Measurements from ENCODE around the gene PAQR7.

DNA sequence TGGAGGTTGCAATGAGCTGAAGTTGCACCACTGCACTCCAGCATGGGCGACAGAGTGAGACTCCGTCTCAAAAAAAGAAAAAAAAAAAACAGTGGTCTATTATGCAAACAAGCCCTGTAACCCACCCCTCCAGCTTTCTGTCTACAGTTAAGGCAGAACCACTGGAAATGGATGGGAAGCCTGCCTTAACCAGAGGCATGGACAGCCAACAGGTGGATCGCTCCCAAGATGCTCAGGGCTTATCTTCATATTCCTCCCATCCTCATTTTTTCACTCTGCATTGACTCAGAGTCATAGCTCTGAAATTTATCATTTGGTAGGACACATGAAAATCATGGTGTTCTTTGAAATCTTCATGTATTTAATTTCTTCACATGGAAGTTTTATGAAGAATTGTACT, 47.0 kb downstream of the PAQR7 start:
- TF ChIP-seq, protein P1, sequence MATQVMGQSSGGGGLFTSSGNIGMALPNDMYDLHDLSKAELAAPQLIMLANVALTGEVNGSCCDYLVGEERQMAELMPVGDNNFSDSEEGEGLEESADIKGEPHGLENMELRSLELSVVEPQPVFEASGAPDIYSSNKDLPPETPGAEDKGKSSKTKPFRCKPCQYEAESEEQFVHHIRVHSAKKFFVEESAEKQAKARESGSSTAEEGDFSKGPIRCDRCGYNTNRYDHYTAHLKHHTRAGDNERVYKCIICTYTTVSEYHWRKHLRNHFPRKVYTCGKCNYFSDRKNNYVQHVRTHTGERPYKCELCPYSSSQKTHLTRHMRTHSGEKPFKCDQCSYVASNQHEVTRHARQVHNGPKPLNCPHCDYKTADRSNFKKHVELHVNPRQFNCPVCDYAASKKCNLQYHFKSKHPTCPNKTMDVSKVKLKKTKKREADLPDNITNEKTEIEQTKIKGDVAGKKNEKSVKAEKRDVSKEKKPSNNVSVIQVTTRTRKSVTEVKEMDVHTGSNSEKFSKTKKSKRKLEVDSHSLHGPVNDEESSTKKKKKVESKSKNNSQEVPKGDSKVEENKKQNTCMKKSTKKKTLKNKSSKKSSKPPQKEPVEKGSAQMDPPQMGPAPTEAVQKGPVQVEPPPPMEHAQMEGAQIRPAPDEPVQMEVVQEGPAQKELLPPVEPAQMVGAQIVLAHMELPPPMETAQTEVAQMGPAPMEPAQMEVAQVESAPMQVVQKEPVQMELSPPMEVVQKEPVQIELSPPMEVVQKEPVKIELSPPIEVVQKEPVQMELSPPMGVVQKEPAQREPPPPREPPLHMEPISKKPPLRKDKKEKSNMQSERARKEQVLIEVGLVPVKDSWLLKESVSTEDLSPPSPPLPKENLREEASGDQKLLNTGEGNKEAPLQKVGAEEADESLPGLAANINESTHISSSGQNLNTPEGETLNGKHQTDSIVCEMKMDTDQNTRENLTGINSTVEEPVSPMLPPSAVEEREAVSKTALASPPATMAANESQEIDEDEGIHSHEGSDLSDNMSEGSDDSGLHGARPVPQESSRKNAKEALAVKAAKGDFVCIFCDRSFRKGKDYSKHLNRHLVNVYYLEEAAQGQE (IDR thresholded peaks at IDR 0.05; ENCODE audit: unreplicated experiment) = no peak
- TF ChIP-seq NANOG (IDR thresholded peaks at IDR 0.05; ENCODE audit: borderline replicate concordance) = no peak
- TF ChIP-seq, protein P2, sequence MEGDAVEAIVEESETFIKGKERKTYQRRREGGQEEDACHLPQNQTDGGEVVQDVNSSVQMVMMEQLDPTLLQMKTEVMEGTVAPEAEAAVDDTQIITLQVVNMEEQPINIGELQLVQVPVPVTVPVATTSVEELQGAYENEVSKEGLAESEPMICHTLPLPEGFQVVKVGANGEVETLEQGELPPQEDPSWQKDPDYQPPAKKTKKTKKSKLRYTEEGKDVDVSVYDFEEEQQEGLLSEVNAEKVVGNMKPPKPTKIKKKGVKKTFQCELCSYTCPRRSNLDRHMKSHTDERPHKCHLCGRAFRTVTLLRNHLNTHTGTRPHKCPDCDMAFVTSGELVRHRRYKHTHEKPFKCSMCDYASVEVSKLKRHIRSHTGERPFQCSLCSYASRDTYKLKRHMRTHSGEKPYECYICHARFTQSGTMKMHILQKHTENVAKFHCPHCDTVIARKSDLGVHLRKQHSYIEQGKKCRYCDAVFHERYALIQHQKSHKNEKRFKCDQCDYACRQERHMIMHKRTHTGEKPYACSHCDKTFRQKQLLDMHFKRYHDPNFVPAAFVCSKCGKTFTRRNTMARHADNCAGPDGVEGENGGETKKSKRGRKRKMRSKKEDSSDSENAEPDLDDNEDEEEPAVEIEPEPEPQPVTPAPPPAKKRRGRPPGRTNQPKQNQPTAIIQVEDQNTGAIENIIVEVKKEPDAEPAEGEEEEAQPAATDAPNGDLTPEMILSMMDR (conservative IDR thresholded peaks at IDR 0.05; ENCODE audit: low read depth in 2 of 2) = no peak
- TF ChIP-seq, protein P3, sequence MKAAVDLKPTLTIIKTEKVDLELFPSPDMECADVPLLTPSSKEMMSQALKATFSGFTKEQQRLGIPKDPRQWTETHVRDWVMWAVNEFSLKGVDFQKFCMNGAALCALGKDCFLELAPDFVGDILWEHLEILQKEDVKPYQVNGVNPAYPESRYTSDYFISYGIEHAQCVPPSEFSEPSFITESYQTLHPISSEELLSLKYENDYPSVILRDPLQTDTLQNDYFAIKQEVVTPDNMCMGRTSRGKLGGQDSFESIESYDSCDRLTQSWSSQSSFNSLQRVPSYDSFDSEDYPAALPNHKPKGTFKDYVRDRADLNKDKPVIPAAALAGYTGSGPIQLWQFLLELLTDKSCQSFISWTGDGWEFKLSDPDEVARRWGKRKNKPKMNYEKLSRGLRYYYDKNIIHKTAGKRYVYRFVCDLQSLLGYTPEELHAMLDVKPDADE (IDR thresholded peaks at IDR 0.05) = no peak
- no peak for TF ChIP-seq POLR2AphosphoS5 (IDR thresholded peaks at IDR 0.05; ENCODE audit: low read depth)
- TF ChIP-seq ZNF114 (CRISPR knock-in tag; IDR thresholded peaks at IDR 0.05) = no peak
- no peak for TF ChIP-seq EZH2 (IDR thresholded peaks at IDR 0.05; ENCODE audit: low read depth, unreplicated experiment)
- TF ChIP-seq CREB1 (CRISPR knock-in tag; IDR thresholded peaks at IDR 0.05; ENCODE audit: low read depth) = no peak
- no peak for TF ChIP-seq STAT1 (IDR thresholded peaks at IDR 0.05; ENCODE audit: unreplicated experiment)
- no peak for TF ChIP-seq ZNF331 (CRISPR knock-in tag; IDR thresholded peaks at IDR 0.05; ENCODE audit: low read depth)
- no peak for TF ChIP-seq EZH2phosphoT487 (IDR thresholded peaks at IDR 0.05; ENCODE audit: unreplicated experiment)
- TF ChIP-seq JUNB (IDR thresholded peaks at IDR 0.05; ENCODE audit: unreplicated experiment) = no peak
- TF ChIP-seq, protein P4, sequence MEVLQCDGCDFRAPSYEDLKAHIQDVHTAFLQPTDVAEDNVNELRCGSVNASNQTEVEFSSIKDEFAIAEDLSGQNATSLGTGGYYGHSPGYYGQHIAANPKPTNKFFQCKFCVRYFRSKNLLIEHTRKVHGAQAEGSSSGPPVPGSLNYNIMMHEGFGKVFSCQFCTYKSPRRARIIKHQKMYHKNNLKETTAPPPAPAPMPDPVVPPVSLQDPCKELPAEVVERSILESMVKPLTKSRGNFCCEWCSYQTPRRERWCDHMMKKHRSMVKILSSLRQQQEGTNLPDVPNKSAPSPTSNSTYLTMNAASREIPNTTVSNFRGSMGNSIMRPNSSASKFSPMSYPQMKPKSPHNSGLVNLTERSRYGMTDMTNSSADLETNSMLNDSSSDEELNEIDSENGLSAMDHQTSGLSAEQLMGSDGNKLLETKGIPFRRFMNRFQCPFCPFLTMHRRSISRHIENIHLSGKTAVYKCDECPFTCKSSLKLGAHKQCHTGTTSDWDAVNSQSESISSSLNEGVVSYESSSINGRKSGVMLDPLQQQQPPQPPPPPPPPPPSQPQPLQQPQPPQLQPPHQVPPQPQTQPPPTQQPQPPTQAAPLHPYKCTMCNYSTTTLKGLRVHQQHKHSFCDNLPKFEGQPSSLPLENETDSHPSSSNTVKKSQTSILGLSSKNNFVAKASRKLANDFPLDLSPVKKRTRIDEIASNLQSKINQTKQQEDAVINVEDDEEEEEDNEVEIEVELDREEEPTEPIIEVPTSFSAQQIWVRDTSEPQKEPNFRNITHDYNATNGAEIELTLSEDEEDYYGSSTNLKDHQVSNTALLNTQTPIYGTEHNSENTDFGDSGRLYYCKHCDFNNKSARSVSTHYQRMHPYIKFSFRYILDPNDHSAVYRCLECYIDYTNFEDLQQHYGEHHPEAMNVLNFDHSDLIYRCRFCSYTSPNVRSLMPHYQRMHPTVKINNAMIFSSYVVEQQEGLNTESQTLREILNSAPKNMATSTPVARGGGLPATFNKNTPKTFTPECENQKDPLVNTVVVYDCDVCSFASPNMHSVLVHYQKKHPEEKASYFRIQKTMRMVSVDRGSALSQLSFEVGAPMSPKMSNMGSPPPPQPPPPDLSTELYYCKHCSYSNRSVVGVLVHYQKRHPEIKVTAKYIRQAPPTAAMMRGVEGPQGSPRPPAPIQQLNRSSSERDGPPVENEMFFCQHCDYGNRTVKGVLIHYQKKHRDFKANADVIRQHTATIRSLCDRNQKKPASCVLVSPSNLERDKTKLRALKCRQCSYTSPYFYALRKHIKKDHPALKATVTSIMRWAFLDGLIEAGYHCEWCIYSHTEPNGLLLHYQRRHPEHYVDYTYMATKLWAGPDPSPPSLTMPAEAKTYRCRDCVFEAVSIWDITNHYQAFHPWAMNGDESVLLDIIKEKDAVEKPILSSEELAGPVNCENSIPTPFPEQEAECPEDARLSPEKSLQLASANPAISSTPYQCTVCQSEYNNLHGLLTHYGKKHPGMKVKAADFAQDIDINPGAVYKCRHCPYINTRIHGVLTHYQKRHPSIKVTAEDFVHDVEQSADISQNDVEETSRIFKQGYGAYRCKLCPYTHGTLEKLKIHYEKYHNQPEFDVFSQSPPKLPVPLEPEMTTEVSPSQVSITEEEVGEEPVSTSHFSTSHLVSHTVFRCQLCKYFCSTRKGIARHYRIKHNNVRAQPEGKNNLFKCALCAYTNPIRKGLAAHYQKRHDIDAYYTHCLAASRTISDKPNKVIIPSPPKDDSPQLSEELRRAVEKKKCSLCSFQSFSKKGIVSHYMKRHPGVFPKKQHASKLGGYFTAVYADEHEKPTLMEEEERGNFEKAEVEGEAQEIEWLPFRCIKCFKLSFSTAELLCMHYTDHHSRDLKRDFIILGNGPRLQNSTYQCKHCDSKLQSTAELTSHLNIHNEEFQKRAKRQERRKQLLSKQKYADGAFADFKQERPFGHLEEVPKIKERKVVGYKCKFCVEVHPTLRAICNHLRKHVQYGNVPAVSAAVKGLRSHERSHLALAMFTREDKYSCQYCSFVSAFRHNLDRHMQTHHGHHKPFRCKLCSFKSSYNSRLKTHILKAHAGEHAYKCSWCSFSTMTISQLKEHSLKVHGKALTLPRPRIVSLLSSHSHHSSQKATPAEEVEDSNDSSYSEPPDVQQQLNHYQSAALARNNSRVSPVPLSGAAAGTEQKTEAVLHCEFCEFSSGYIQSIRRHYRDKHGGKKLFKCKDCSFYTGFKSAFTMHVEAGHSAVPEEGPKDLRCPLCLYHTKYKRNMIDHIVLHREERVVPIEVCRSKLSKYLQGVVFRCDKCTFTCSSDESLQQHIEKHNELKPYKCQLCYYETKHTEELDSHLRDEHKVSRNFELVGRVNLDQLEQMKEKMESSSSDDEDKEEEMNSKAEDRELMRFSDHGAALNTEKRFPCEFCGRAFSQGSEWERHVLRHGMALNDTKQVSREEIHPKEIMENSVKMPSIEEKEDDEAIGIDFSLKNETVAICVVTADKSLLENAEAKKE (CRISPR knock-in tag; IDR thresholded peaks at IDR 0.05) = no peak

Measured in GM23338 (cell line).